DMS53 (cell line): ENCODE results near the gene CYTIP.
A peak's percentile ranks its signal among the peaks of the same experiment; 100 is the strongest.

Source experiments
- DNase-seq: peaks from one replicate; lab custom pipeline; 2025; lab: John Stamatoyannopoulos, UW

Gene CYTIP

GRCh38 chr2:157463002-157463401 is 19.1 kb upstream of the CYTIP start:
- no peak for DNase-seq

- DNase-seq: no peak
Observed at GRCh38 chr2:157460897-157461296, 17.0 kb upstream of the CYTIP start.

GRCh38 chr2:157460384-157460837 is 16.5 kb upstream of the CYTIP start:
- DNase-seq: peak; percentile 76

- no peak for DNase-seq
Observed at GRCh38 chr2:157459486-157459885, 15.6 kb upstream of the CYTIP start.

GRCh38 chr2:157447741-157448140 is 3.9 kb upstream of the CYTIP start:
- no peak for DNase-seq

- no peak for DNase-seq
Observed at GRCh38 chr2:157447031-157447430, 3.1 kb upstream of the CYTIP start.

- no peak for DNase-seq
Observed at GRCh38 chr2:157444641-157445040, 752 bp upstream of the CYTIP start.

- no peak for DNase-seq
Observed at GRCh38 chr2:157443090-157443489, 799 bp downstream of the CYTIP start.

- DNase-seq: no peak
Observed at GRCh38 chr2:157442636-157443035, 1.3 kb downstream of the CYTIP start.

GRCh38 chr2:157442191-157442590 is 1.7 kb downstream of the CYTIP start:
- no peak for DNase-seq

- DNase-seq: no peak
Observed at GRCh38 chr2:157441072-157441454, 2.8 kb downstream of the CYTIP start.

GRCh38 chr2:157440404-157441071 is 3.4 kb downstream of the CYTIP start:
- no peak for DNase-seq

GRCh38 chr2:157439824-157440186 is 4.1 kb downstream of the CYTIP start:
- no peak for DNase-seq

- DNase-seq: no peak
Observed at GRCh38 chr2:157438863-157439823, 4.7 kb downstream of the CYTIP start.

- DNase-seq: no peak
Observed at GRCh38 chr2:157433394-157433793, 10.5 kb downstream of the CYTIP start.

GRCh38 chr2:157432475-157433106 is 11.3 kb downstream of the CYTIP start:
- no peak for DNase-seq

GRCh38 chr2:157431176-157431575 is 12.7 kb downstream of the CYTIP start:
- no peak for DNase-seq

- no peak for DNase-seq
Observed at GRCh38 chr2:157428500-157429175, 15.3 kb downstream of the CYTIP start.

GRCh38 chr2:157427922-157428303 is 16.0 kb downstream of the CYTIP start:
- DNase-seq: no peak

- DNase-seq: no peak
Observed at GRCh38 chr2:157427003-157427921, 16.6 kb downstream of the CYTIP start.

- no peak for DNase-seq
Observed at GRCh38 chr2:157426477-157426994, 17.4 kb downstream of the CYTIP start.
